Upper lobe of right lung (tissue), 1 donor: ENCODE data around the gene ZNF660. TPM values are rescaled to one million over a fixed set of nuclear protein-coding genes. Genes with fewer than 3 reads are reported as not detected.
"Not testable (repeated sequence)": the region's sequence is repeated elsewhere in the genome, so short reads cannot be mapped to it uniquely, and the experiment has no call there.

Experiments used
- ATAC-seq: fragments of 200-7000 bp; cut with Tn5 transposase; one replicate; pipeline ENCODE4 v1.9.1; 2020; ENCODE audit warnings: mild to moderate bottlenecking, moderate library complexity
- DNase-seq: peaks from one replicate; pipeline ENCODE4 v3.0.0-alpha.2; 2020
- H3K27ac ChIP-seq: fragments of 200-600 bp; one replicate; pipeline ENCODE4 v1.8.0; 2022
- H3K27me3 ChIP-seq: fragments of 200-600 bp; one replicate; pipeline ENCODE4 v1.8.0; 2022; ENCODE audit warnings: mild to moderate bottlenecking
- H3K36me3 ChIP-seq: fragments of 200-600 bp; one replicate; pipeline ENCODE4 v1.8.0; 2022
- H3K4me1 ChIP-seq: fragments of 200-600 bp; one replicate; pipeline ENCODE4 v1.8.0; 2022
- H3K4me3 ChIP-seq: fragments of 200-600 bp; one replicate; pipeline ENCODE4 v1.8.0; 2022; ENCODE audit warnings: mild to moderate bottlenecking
- H3K9me3 ChIP-seq: fragments of 200-600 bp; one replicate; pipeline ENCODE4 v1.8.0; 2022
- intact Hi-C: fragments of 100-400 bp; cut with DNase I; formaldehyde crosslinking; loops from one replicate; pipeline ENCODE4 v1.11.0; 2022
- total RNA-seq: library from RNA; stranded (reverse); fragmentation: NEBNext Ultra II Directional; extraction: Animal tissue kit (Norgen Biotek cat#: 25700); gene quantifications from one replicate; pipeline ENCODE4 v1.2.1, GENCODE V29; 2021
- TF ChIP-seq, protein P1 (sequence below): fragments of 200-600 bp; IDR thresholded peaks from one replicate; pipeline ENCODE4 v1.8.0; 2022; ENCODE audit warnings: antibody characterized with exemption
- donor health status: DM: no; HTN: yes; CAD: no; lungs with severe emphysema.

The ZNF660 gene
- total RNA-seq, 1 donor from 2014 or later = 5.9 TPM

DNA sequence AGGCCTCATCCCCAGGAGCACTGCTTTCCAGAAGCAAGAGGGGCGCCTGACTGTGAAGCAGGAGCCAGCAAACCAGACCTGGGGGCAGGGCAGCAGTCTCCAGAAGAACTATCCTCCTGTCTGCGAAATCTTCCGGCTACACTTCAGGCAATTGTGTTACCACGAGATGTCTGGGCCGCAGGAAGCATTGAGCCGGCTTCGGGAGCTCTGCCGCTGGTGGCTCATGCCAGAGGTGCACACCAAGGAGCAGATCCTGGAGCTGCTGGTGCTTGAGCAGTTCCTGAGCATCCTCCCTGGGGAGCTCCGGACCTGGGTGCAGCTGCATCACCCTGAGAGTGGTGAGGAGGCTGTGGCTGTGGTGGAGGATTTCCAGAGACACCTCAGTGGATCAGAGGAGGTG is 27.7 kb upstream of the ZNF660 start:
- H3K36me3 ChIP-seq = no peaks in the 10 kb centered on the region
- ATAC-seq (no peak), DNase-seq (no peak)
- TF ChIP-seq, protein P1, sequence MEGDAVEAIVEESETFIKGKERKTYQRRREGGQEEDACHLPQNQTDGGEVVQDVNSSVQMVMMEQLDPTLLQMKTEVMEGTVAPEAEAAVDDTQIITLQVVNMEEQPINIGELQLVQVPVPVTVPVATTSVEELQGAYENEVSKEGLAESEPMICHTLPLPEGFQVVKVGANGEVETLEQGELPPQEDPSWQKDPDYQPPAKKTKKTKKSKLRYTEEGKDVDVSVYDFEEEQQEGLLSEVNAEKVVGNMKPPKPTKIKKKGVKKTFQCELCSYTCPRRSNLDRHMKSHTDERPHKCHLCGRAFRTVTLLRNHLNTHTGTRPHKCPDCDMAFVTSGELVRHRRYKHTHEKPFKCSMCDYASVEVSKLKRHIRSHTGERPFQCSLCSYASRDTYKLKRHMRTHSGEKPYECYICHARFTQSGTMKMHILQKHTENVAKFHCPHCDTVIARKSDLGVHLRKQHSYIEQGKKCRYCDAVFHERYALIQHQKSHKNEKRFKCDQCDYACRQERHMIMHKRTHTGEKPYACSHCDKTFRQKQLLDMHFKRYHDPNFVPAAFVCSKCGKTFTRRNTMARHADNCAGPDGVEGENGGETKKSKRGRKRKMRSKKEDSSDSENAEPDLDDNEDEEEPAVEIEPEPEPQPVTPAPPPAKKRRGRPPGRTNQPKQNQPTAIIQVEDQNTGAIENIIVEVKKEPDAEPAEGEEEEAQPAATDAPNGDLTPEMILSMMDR = no peak
- H3K9me3 ChIP-seq = no peaks in the 10 kb centered on the region
- intact Hi-C loops = no loop called here
- H3K4me1 ChIP-seq = peaks cover 8% of the 10 kb centered on the region
- H3K27ac ChIP-seq = no peak overlapping the region
- no peaks in the 10 kb centered on the region for H3K27me3 ChIP-seq
- no peak overlapping the region for H3K4me3 ChIP-seq

DNA sequence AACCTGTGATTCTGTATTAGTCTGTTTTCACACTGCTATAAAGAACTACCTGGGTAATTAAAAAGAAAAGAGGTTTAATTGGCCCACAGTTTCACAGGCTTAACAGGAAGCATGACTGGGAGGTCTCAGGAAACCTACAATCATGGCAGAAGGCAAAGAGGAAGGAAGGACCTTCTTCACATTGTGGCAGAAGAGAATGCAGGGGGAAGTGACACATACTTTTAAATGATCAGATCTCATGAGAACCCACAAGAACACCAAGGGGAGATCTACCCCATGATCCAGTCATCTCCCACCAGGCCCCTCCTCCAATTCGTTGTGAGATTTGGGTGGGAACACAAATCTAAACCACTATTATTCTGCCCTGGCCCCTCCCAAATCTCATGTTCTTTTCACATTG is 23.7 kb upstream of the ZNF660 start:
- ATAC-seq = no peak

GRCh38 chr3:44562147-44562546 is 22.6 kb upstream of the ZNF660 start:
- H3K36me3 ChIP-seq = no peaks in the 10 kb centered on the region
- TF ChIP-seq, protein P1 = no peak
- ATAC-seq = no peak

More for the DNA sequence above, 23.7 kb upstream of the ZNF660 start:
- DNase-seq = no peak
- peaks cover 4% of the 10 kb centered on the region for H3K4me1 ChIP-seq
- no peaks in the 10 kb centered on the region for H3K27me3 ChIP-seq
- TF ChIP-seq, protein P1 = no peak
- no peaks in the 10 kb centered on the region for H3K36me3 ChIP-seq
- intact Hi-C loops = no loop called here
- H3K9me3 ChIP-seq = no peaks in the 10 kb centered on the region
- H3K4me3 ChIP-seq = no peak overlapping the region
- H3K27ac ChIP-seq = no peak overlapping the region

GRCh38 chr3:44568561-44568960 is 16.2 kb upstream of the ZNF660 start:
- DNase-seq = no peak
- Histone ChIP-seq H3K9me3 (peaks cover 12% of the 10 kb centered on the region), H3K4me1 (no peaks in the 10 kb centered on the region), H3K27ac (no peak overlapping the region), H3K36me3 (peaks cover 18% of the 10 kb centered on the region), H3K4me3 (no peak overlapping the region), H3K27me3 (no peaks in the 10 kb centered on the region)
- intact Hi-C loops = no loop called here
- TF ChIP-seq, protein P1 = no peak
- no peak for ATAC-seq

More at GRCh38 chr3:44562147-44562546, 22.6 kb upstream of the ZNF660 start:
- intact Hi-C loops = no loop called here
- no peak for DNase-seq
- H3K27ac ChIP-seq = no peak overlapping the region
- no peaks in the 10 kb centered on the region for H3K27me3 ChIP-seq
- H3K4me1 ChIP-seq = no peaks in the 10 kb centered on the region
- H3K4me3 ChIP-seq = no peak overlapping the region
- no peaks in the 10 kb centered on the region for H3K9me3 ChIP-seq

GRCh38 chr3:44571024-44571423 is 13.7 kb upstream of the ZNF660 start:
- Histone ChIP-seq H3K4me1 (no peaks in the 10 kb centered on the region), H3K4me3 (no peak overlapping the region), H3K27ac (no peak overlapping the region), H3K27me3 (no peaks in the 10 kb centered on the region), H3K9me3 (peaks cover 12% of the 10 kb centered on the region), H3K36me3 (peaks cover 18% of the 10 kb centered on the region)
- intact Hi-C loops = no loop called here
- TF ChIP-seq, protein P1 = no peak
- DNase-seq (no peak), ATAC-seq (no peak)

- Histone ChIP-seq H3K4me1 (no peaks in the 10 kb centered on the region), H3K9me3 (no peaks in the 10 kb centered on the region), H3K27ac (no peak overlapping the region), H3K4me3 (no peak overlapping the region), H3K27me3 (no peaks in the 10 kb centered on the region), H3K36me3 (no peaks in the 10 kb centered on the region)
- TF ChIP-seq, protein P1 = no peak
- DNase-seq (no peak), ATAC-seq (no peak)
- intact Hi-C loops = no loop called here
Measured at GRCh38 chr3:44576613-44577012, 8.2 kb upstream of the ZNF660 start.

DNA sequence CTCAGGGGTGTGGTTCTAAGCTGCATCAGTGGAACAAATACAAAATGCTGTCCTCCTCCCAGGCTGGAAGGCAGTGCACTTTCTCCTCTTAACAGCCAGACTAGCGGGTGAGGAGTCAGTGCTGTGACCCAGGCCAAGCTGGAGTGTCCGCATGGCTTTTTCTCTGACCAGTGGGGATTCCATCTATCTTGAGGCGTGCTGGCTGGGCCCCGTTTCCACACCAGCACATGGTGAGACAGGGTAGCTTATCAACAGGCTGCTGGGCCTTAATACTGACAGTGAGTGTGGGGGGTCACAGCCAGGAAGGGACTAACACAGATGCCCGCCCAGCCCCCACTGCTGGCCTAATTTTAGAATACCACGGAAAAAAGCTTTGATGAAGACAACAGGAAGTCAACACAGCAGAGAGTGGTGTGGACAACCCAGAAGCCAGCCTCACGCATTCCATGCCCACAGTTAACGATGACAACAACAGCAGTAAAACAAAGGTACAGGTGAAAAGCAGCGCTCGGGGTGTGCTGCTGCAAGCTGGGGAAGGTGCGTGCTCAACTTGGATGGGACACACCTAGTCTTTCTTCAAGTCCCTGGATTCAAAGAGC is 7.3 kb upstream of the ZNF660 start:
- H3K27ac ChIP-seq, ATAC-seq, H3K36me3 ChIP-seq, intact Hi-C loops, H3K4me1 ChIP-seq, H3K27me3 ChIP-seq, DNase-seq, H3K4me3 ChIP-seq, H3K9me3 ChIP-seq: not testable (repeated sequence)

DNA sequence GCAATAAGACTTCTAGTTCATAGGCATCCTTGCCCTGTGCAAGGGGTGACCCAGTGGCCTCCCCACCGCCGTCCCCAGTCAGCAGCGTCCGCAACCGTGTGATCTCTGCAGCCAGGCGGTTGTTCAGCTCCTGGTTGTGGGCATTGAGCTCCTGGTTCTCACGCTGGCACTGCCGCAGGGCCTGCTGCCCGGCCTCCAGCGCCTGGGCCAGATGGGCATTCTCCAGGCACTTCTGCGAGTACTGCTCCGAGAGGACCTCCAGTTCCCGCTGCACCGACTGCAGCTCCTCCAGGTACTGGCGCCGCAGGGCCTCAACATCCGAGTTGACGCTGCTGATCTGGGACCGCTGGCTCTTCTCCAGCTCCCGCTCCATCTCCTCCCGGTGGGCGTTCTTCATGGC is 6.4 kb upstream of the ZNF660 start:
- H3K9me3 ChIP-seq, H3K4me1 ChIP-seq, H3K36me3 ChIP-seq, intact Hi-C loops, H3K27ac ChIP-seq, DNase-seq, H3K4me3 ChIP-seq, H3K27me3 ChIP-seq: not testable (repeated sequence)
- peak; percentile 8 for ATAC-seq
